OCI-LY3 (cell line): ENCODE measurements around the gene PRRC1.

Experiments used
- H2AFZ ChIP-seq: fragments of 200-600, 300-600 bp; shearing (Covaris generic); 2 replicates; pipeline ENCODE4 v1.6.0; 2014; ENCODE audit warnings: antibody characterized with exemption, low read depth, low read length
- H3K27ac ChIP-seq: fragments of 200-600, 300-600 bp; sonication (generic); 2 replicates; pipeline ENCODE4 v1.5.1; 2014; ENCODE audit warnings: mild to moderate bottlenecking, low read length, moderate library complexity, mixed read lengths
- H3K27me3 ChIP-seq: fragments of 200-600, 300-600 bp; sonication (generic); 2 replicates; pipeline ENCODE4 v1.6.1; 2014; ENCODE audit warnings: low read depth, low read length, mixed read lengths
- H3K36me3 ChIP-seq: fragments of 200-600, 300-600 bp; sonication (generic); replicated peaks from 2 replicates; pipeline ENCODE3; 2014; ENCODE audit warnings: low read depth, low read length, mixed read lengths
- H3K4me1 ChIP-seq: fragments of 300-600, 200-600 bp; sonication (generic); 2 replicates; pipeline ENCODE4 v1.6.1; 2014; ENCODE audit warnings: low read length, mixed read lengths
- H3K4me2 ChIP-seq: fragments of 200-600, 300-600 bp; sonication (generic); 2 replicates; pipeline ENCODE4 v1.6.1; 2014; ENCODE audit warnings: low read length, mixed read lengths
- H3K4me3 ChIP-seq: fragments of 300-600, 200-600 bp; sonication (generic); 2 replicates; pipeline ENCODE4 v1.5.1; 2014; ENCODE audit warnings: antibody characterized with exemption, mild to moderate bottlenecking, low read length, moderate library complexity
- H3K79me2 ChIP-seq: fragments of 300-600, 200-600 bp; shearing (Covaris generic); 2 replicates; pipeline ENCODE4 v1.6.1; 2014; ENCODE audit warnings: mild to moderate bottlenecking, low read length, mixed read lengths
- H3K9ac ChIP-seq: fragments of 300-600, 200-600 bp; shearing (Covaris generic); 2 replicates; pipeline ENCODE4 v1.6.0; 2014; ENCODE audit warnings: mild to moderate bottlenecking, low read length, moderate library complexity
- H3K9me3 ChIP-seq: fragments of 200-600, 300-600 bp; shearing (Covaris generic); 2 replicates; pipeline ENCODE4 v1.6.1; 2014; ENCODE audit warnings: low read length, mixed read lengths; ENCODE audit not compliant: insufficient read depth
- H4K20me1 ChIP-seq: fragments of 200-600, 300-600 bp; sonication (generic); 2 replicates; pipeline ENCODE4 v1.6.1; 2016; ENCODE audit warnings: low read length, mixed read lengths; ENCODE audit not compliant: insufficient read depth
- CTCF ChIP-seq: fragments of 200-600, 300-600 bp; sonication (generic); IDR thresholded peaks from 2 replicates; pipeline ENCODE4 v1.5.1; 2014; ENCODE audit warnings: antibody characterized with exemption, low read length, low read depth
- EZH2phosphoT487 ChIP-seq: fragments of 200-600 bp; shearing (Covaris generic); IDR thresholded peaks from 2 replicates; pipeline ENCODE4 v1.6.1; 2018; ENCODE audit warnings: antibody characterized with exemption, mixed run types, low read depth

PRRC1 gene

GRCh38 chr5:127602896-127603844 lies 85.7 kb downstream of the PRRC1 start:
- H3K27ac ChIP-seq, result no peak overlapping the region
- H3K27me3 ChIP-seq, result no peaks in the 10 kb centered on the region
- no peak overlapping the region for H3K4me2 ChIP-seq
- H2AFZ ChIP-seq, result no peak overlapping the region
- H3K9me3 ChIP-seq, result no peaks in the 10 kb centered on the region
- peaks cover 6% of the 10 kb centered on the region for H3K4me1 ChIP-seq
- no peak overlapping the region for H3K9ac ChIP-seq
- no peaks in the 10 kb centered on the region for H3K79me2 ChIP-seq
- TF ChIP-seq CTCF (no peak), EZH2phosphoT487 (no peak)
- H3K4me3 ChIP-seq, result no peak overlapping the region
- H4K20me1 ChIP-seq, result no peaks in the 10 kb centered on the region
- H3K36me3 ChIP-seq, result no peaks in the 10 kb centered on the region
